HG03354 (cell line): Measurements from ENCODE around the gene PNLDC1.
"Not testable (repeated sequence)": the region's sequence is repeated elsewhere in the genome, so short reads cannot be mapped to it uniquely, and the experiment has no call there.

Experiments
- ATAC-seq: cut with Tn5 transposase; IDR thresholded peaks from one replicate; pipeline ENCODE4 v1.9.1; 2021; ENCODE audit warnings: mild to moderate bottlenecking; ENCODE audit not compliant: unreplicated experiment, poor library complexity, severe bottlenecking

The PNLDC1 gene

GRCh38 chr6:159837511-159837910 is 37.4 kb downstream of the PNLDC1 start:
- no peak for ATAC-seq

DNA sequence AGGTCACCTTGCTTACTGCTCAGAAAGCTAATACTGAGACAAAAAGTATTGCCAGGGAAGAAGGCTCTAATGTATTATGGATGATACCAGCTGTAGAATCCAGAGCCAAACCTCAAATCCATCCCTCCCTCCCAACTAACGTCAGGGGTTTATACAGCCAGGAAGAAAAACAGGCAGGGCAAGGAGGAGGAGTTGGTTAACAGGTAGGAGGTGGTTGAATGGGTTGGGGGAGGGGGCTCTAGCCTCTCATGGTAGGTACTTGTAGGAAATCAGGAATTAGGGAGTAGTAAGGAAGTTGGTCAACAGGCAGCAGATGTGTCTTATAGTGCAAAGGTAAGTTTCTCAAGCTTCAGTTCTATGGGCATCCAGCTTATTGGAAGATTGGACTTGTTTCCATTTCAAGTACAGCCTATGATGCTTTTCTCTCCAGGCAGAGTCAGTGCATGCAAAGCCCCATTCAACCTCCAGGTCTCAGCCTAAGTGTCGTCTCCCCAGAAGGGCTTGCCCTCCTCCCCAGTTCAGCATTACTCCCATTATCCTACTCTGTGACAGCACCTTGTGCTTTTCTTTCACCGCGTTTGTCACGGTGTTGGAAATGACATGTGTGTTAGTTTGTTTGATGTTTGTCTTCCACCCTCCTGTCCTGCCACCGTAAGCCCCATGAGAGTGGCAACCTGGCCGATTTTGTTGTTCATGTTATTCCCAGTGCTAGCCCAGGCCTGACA is 38.1 kb downstream of the PNLDC1 start:
- ATAC-seq, result no peak

- ATAC-seq, result no peak
These were observed 42.0 kb downstream of the PNLDC1 start for GRCh38 chr6:159842035-159842434.

- no peak for ATAC-seq
These were observed 44.9 kb downstream of the PNLDC1 start for GRCh38 chr6:159844737-159845645.

DNA sequence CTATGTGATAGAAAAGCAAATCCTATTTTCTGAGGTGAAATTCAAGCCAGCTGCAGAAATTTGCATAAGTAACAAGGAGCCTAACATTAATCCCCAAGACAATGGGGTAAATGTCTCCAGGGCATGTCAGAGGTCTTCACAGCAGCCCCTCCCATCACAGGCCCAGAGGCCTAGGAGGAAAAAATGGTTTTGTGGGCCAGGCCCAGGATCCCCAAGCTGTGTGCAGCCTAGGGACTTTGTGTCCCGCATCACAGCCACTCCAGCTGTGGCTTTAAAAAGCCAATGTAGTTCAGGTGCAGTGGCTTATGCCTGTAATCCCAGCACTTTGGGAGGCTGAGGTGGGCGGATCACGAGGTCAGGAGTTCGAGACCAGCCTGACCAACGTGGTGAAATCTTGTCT is 48.5 kb downstream of the PNLDC1 start:
- ATAC-seq, result not testable (repeated sequence)

DNA sequence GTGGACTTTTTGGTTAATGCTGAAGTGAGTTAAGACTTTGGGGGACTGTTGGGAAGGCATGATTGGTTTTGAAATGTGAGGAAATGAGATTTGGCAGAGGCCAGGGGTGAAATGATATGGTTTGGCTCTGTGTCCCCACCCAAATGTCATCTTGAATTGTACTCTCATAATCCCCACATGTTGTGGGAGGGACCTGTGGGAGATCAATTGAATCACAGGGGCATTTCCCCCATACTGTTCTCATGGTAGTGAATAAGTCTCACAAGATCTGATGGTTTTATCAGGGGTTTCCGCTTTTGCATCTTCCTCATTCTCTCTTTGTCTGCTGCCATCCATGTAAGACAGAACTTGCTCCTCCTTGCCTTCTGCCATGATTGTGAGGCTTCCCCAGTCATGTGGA is 49.8 kb downstream of the PNLDC1 start:
- not testable (repeated sequence) for ATAC-seq

DNA sequence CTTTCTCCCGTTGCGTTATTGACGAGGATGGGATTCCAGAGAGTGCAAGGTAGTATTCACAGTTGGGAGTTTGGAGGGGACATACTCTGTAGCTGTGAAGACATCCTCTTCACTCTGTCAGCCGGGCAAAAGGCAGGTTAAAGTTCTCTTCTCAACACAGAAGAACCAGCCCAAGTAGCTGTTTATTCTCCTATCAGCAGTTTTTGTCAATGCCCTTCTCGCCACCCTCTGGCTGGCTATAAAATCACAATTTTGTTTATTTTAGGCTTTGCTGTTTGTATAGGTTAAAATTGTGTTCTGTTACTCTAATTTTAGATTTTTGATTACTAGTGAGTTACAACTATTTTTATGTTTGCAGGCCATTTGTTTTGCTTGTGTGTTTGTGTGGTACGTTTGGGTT is 52.8 kb downstream of the PNLDC1 start:
- ATAC-seq, result no peak

GRCh38 chr6:159853754-159854153 is 53.7 kb downstream of the PNLDC1 start:
- ATAC-seq, result no peak

- no peak for ATAC-seq
These were observed 54.9 kb downstream of the PNLDC1 start for GRCh38 chr6:159854959-159855358.

DNA sequence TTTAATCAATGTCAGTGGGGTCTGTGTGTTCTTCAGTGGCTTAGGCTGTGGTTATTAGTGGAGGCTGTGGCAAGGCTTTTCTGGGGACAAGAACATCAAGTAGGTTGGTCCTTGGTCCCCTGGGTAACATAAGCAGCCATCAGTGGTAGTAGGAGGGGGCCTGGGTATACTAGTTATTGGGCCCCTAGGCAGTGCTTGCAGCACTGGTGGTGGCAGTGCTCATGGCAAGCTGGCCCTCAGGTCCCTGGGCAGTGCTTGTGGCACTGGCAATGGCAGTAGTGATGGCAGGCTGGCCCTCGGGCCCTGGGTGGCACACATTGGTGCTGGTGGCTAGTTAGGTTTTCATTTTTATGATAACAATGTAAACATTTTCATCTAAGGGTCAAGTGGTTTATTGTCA is 58.2 kb downstream of the PNLDC1 start:
- ATAC-seq, result no peak

GRCh38 chr6:159860482-159860881 is 60.4 kb downstream of the PNLDC1 start:
- no peak for ATAC-seq

- no peak for ATAC-seq
These were observed 62.0 kb downstream of the PNLDC1 start for GRCh38 chr6:159862103-159862502.

DNA sequence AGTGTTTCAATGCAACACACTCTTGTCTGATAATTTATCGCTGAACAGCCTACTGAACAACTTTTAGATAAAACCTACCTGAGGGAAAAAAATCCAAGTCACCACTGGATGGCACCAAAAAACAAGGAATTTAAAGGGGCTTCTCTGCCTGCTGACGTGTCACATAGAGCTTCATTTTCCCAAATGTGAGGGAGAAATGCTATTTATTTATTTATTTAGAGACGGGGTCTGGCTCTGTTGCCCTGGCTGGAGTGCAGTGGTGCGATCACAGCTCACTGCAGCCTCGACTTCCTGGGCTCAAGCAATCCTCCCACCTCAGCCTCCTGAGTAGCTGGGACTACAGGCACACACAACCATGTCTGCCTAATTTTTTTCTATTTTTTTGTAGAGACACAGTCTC is 63.3 kb downstream of the PNLDC1 start:
- not testable (repeated sequence) for ATAC-seq

DNA sequence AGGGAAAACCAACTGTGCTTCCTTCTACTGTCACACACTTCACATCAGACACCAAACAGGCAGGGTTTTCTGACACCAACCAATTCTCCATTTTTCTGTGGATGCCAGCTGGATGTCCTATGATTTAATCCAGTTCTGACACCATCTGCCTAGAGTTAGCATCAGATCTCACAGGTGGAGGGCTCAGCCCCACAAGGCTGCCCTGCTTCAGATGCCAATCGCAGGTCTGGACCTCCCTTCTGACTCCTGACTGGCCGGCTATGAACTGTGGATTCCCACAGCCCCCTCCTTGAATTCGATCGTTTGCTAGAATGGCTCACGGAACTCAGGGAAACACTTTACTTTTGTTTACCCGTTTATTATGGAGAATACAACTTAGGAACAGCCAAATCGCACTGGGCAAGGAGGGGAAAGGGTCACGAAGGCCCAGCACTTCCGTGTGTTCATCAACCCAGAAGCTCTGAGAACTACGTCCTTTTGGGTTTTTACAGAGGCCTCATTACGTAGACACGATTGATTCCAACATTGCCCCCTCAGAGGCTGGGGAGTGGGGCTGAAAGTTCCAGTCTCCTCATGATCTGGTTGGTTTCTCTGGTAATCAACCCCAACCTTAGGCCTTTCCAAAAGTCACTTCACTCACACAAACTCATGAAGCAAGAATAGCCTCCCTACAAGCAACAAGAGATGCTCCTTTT is 65.3 kb downstream of the PNLDC1 start:
- no peak for ATAC-seq

GRCh38 chr6:159866286-159867247 is 66.5 kb downstream of the PNLDC1 start:
- ATAC-seq, result no peak
